HTR-8/SVneo (cell line): ENCODE data around the gene DGKZ.
"Not testable (repeated sequence)": the region's sequence is repeated elsewhere in the genome, so short reads cannot be mapped to it uniquely, and the experiment has no call there.

Source experiments
- DNase-seq: peaks from one replicate; pipeline ENCODE4 v3.0.0; 2011; ENCODE audit warnings: low spot score, mixed read lengths; ENCODE audit not compliant: insufficient read length
- FAIRE-seq: peaks from 2 replicates; lab custom pipeline; 2011; peaks lifted over from hg19 to GRCh38; lab: Jason Lieb, UNC

DGKZ gene, protein sequence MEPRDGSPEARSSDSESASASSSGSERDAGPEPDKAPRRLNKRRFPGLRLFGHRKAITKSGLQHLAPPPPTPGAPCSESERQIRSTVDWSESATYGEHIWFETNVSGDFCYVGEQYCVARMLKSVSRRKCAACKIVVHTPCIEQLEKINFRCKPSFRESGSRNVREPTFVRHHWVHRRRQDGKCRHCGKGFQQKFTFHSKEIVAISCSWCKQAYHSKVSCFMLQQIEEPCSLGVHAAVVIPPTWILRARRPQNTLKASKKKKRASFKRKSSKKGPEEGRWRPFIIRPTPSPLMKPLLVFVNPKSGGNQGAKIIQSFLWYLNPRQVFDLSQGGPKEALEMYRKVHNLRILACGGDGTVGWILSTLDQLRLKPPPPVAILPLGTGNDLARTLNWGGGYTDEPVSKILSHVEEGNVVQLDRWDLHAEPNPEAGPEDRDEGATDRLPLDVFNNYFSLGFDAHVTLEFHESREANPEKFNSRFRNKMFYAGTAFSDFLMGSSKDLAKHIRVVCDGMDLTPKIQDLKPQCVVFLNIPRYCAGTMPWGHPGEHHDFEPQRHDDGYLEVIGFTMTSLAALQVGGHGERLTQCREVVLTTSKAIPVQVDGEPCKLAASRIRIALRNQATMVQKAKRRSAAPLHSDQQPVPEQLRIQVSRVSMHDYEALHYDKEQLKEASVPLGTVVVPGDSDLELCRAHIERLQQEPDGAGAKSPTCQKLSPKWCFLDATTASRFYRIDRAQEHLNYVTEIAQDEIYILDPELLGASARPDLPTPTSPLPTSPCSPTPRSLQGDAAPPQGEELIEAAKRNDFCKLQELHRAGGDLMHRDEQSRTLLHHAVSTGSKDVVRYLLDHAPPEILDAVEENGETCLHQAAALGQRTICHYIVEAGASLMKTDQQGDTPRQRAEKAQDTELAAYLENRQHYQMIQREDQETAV

DNA sequence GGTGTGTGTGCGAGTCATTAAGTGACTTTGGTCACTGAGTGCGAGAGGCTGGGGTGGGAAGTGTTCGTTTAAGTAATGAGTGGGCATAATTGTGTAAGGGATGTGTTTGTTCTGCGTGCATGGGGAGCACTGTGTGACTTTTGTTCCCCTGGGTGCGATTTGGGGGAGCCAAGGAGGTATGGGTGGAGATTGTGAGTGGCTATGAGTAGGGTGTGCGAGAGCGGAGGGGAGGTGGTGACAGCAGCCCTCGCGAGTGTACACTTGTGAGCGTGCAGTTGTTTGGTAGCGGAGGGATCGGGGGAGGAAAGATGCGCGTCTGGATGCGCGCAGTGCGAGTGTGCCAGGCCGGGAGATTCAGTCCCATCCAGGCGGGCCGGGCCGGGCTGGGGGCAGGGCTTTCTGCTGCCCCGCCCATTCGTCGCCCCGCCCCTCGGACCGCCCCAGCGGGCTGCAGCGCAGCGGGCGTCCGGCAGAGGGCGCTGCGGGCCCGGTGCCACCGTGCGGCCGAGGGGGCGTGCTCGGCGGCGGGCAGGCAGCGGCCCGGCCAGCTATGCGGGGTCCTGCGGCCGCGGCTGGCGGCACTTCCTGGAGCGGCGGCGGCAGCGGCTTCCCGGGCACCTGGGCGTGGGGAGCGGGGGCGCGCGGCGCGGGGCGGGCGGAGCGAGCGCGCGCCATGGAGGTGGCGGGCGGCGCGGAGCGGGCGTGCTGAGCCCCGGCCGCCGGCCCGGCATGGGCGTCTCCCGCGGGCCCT, at the start of gene DGKZ:
TSS of gene DGKZ (plus strand) at position 578 of the 751 bp plus-strand sequence. CDS start 197 bp downstream, outside the sequence.
- FAIRE-seq (peak; percentile 95), DNase-seq (peak; percentile 83)

DNA sequence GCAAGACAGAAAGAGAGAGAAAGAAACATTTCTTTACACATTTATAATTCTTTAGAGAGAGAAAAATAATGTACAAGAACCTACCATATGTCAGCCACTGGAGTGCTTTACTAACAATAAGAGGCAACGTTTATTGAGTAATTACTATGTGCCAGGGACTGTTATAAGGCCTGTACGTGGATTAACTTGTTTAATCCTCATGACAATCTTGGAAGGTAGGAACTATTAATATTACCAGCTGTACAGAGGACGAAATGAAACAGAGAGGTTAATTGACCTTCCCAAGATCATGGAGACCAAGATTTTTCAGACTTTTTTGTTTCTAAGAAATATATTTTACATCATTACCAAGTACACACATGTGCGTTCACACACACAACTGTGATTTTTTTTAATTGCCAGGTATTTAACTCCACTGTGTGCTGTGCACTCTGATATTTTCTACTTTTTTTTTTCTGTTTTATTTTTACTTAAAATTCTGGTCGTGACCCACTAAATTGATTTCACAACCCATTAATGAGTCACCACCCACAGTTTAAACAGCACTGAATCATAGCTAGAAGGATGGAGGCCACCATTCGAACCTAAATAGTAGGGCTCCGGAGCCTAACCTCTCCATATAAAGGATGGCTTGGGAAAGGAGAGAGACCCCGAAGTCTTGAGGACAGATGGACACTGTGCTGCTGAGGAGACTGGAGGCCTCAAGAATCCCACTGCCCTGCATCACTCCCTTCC, 48.4 kb upstream of the DGKZ start:
- no peak for DNase-seq
- FAIRE-seq: no peak

DNA sequence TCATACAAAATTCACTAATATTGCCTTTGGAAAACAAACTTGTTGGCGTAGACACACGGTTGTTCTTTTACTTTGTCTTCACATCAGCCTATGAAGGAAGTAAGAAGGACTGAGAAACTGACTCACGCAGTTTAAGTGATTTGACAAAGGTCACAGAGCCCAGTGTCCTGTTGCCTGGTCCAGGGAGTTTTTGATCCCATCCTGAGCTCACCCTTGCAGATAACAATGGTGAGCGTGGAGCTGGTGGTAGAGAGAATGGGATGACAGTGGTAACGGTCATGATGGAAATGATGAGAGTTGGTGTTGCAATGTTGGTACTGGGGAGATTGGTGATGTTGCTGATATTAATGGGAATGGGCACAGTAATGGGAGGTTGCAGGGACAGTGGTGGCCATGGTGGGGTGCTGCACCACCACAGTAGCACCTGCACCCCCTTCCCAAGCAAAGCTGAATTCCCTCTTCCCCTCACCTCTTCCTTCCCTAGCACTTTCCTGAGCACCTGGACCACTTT, 47.8 kb upstream of the DGKZ start:
- FAIRE-seq: no peak
- no peak for DNase-seq

DNA sequence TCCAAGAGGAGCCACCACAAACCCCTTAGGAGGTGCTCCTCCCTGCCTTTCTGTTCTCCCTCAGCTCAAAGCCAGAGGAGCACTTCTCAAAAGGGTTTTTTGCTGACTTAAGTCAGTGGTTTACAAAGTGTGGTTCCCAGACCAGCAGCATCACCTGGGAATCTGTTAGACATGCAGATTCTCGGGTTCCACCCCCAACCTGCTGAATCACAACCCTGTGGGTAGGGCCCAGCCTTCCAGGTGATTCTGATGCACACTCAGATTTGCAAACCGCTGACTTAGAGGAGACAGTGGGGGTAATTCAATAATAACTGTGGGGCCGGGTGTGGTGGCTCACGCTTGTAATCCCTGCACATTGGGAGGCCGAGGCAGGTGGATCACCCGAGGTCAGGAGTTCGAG, 47.0 kb upstream of the DGKZ start:
- FAIRE-seq: no peak
- DNase-seq: no peak

DNA sequence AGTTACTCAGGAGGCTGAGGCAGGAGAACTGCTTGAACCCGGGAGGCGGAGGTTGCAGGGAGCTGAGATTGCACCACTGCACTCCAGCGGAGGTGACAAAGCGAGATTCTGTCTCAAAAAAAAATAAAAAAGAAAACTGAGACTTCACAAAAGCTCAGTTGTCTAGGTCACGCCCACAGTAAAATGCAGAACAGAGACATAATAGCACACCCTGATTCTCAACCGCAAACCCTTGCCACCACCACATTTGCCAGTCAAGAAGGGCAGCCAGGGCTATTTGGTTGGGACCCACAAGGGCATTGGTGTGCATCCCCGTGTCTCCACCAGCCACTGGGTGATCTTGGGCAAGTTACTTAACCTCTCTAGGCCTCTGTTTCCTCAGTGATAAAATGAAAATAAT, 44.4 kb upstream of the DGKZ start:
- DNase-seq (no peak), FAIRE-seq (no peak)

DNA sequence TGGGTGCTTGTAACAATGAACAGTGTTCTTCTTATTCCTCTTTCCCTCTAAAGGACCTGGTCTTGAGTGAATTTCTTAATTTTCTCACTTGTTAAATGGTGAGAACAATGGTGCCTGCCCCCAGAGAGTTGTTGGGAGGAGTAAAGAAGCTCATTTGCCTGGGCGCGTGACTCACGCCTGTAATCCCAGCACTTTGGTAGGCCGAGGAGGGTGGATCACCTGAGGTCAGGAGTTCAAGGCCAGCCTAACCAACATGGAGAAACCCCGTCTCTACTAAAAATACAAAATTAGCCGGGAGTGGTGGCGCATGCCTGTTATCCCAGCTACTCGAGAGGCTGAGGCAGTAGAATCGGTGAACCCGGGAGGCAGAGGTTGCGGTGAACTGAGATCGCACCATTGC, 43.2 kb upstream of the DGKZ start:
- FAIRE-seq: not testable (repeated sequence)

DNA sequence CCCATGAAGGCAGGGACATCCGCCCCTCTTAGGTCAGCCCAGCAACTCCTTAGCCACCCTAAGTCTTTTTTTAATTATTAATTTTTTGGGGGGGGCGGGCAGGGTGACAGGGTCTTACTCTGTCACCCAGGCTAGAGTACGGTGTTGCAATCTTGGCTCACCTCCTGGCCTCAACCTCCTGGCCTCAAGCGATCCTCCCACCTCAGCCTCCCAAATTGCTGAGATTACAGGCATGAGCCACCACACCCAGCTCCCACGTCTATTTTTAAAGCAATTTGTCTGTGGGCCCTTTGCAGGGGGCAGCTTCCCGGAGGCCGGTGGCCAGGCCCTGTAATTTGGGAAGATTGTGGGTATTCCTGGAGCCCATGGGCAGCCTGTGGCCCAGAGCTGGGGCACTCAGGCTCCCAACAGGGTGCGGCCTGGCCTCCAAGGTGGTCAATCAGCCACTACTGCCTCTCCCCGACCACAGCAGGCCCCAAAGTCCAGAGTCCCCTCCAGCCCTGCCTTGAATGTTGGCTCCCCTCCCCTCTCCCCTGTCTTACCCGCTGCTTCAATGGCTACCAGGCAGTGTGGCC, 42.6 kb upstream of the DGKZ start:
- FAIRE-seq (no peak), DNase-seq (no peak)

More for the DNA sequence above, 43.2 kb upstream of the DGKZ start:
- DNase-seq: not testable (repeated sequence)

DNA sequence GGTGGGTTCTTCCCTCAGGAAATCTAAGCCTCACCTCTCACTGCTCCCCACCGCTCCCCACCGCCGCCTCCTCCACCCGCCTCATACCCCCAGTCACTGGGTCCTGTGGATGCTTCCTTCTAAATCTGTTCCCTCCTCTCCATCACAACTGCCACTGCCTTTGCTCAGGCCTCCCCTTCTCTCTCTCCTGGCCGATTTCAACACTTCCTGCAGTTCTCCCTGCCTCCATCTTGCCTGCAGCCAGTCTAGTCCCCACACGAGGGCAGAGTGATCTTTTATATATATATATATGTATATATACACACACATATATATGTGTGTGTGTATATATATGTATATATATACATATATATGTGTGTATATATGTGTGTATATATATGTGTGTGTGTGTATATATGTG, 42.0 kb upstream of the DGKZ start:
- FAIRE-seq (no peak), DNase-seq (no peak)

DNA sequence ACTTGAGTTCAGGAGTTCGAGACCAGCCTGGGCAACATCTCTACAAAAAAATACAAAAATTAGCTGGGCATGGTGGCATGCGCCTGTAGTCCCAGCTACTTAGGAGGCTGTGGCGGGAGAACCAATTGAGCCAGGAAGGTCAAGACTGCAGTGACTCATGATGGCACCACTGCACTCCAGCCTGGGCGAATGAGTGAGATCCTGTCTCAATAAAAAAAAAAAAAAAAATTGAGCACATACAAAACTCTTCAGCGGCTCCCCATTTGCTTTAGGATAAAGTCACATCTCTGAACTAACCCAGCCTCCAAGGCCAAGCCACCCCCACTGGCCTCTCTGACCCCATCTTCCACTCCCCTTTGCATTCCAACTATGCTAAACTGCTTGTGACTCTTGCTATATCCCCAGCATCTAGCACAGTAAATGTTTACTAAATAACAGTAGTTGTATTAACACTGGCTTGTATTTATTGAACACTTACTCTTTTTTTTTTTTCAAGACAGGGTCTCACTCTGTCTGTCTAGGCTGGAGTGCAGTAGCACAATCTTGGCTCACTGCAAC, 40.9 kb upstream of the DGKZ start:
- no peak for DNase-seq
- FAIRE-seq: no peak

DNA sequence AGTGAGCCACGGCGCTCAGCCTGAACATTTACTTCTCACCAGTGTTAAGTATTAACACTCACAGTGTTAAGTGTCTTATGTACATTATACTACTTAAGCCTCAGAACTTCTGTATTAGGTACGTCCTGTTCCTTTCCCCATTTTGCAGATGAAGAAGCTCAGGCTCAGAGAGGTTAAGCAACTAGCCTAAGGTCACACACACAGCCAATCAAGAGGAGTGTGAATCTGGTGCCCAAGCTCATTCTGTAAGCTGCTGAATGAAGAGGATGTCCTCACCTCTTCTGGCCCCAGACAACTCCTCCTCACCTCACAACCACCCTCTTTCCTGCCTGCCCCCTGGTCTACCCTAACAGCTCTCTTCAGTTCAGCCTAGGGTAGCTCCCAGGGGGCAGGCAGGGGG, 39.9 kb upstream of the DGKZ start:
- FAIRE-seq (no peak), DNase-seq (no peak)

DNA sequence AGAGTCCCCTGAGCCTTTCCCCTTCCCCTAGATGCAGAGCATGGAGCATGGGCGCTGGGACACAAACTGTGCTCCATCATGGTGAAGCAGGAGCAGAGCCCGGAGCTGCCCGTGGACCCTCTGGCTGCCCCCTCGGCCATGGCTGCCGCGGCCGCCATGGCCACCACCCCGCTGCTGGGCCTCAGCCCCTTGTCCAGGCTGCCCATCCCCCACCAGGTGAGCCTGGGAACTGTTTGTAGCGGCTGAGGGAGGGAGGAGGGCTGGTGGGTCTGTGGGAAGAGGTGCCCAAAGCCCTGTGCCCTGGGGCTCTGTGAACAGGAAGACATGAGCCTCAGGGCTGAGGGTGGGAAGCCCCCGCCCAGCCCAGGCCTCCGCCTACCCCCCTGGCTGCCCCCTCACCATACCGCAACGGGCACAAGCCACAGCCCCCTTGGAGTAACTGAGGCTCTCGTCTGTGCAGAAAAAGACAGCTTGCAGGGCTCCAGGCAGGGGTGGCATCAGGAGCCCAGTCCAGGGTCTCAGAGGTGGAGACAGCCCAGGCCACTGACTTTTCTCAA, 39.4 kb upstream of the DGKZ start:
- FAIRE-seq (no peak), DNase-seq (no peak)

DNA sequence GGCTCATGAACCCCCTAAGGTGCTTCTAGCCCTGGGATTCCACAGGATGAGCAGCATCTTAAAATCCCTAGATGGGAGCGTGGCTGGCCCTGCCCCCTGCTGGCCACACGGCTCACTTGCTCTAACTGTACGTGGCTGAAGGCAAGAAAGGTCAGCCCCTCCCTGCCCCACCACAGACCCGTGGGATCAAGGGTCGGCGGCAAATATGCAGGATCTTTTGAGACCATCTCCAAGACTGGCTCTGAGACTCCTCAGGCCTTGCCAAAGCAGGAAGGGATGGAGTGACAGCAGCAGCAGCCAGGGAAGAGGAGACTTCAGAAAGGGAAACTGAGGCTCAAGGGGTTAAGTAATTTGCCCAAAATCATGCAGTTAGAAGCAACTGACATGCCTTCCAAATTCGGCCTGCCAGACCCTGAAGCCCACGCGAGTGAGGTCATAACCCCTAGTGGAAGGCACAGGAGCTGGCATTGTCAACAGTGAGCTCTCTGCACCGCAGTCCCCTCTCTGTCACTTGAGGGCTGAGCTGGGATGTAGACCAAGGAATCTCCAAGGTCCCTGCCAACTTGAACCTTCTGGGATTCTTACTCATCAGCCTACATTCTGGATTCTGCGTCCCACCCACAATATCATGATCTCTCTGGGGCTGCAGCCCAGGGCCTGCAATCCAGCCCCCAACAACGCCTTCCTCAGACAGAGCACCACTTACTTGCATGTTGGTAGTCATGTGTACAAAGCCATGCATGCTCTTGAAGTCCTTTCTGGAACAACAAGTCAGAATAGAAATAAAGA, 38.4 kb upstream of the DGKZ start:
- DNase-seq: peak; percentile 73
- peak; percentile 57 for FAIRE-seq

DNA sequence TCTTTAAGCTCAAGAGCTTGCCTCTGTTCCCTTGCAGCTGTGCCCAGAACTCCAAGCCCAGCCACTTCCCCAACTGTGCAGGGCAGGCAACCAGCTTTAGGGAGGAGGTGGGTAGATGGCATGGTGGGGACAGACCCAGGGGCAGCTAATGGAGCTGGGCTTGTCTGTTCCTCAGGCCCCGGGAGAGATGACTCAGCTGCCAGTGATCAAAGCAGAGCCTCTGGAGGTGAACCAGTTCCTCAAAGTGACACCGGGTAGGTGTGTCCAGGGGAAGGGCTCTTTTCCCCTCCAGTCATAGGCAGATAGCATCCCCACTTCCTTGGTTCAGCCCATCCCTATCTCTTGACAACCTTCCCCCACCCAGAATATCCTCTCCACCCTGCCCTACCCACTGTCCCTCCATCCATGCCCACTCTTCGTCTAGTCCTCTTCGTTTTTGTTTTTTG, 37.4 kb upstream of the DGKZ start:
- FAIRE-seq: no peak
- DNase-seq: no peak

DNA sequence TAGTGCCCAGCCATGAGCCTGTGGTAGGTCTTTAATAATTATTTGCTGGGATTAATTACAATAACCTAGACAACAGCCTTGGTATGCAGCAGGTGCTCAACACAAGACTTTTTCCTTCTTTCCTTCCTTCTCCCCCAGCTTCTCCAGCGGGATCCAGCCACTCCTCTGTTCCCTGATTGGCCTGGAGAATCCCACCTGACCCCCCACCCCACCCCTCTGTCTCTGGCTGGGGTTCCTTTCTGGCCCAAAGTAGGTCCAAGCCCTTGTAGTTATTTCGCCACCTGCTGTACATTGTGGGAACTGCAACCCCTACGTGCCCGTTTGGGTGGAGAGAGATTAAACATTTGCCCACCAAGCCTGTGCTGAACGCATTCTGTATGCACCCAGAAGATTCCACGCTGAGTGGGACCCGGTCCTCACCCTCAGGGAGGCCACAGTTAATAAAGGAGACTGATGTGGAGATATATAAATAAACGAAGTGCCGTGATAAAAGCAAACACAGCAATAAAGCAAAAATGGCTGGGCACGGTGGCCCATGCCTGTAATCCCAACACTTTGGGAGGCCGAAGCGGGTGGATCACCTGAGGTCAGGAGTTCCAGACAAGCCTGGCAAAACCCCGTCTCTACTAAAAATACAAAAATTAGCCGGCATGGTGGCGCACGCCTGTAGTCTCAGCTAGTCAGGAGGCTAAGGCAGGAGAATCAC, 32.1 kb upstream of the DGKZ start:
- FAIRE-seq (no peak), DNase-seq (peak; percentile 89)

DNA sequence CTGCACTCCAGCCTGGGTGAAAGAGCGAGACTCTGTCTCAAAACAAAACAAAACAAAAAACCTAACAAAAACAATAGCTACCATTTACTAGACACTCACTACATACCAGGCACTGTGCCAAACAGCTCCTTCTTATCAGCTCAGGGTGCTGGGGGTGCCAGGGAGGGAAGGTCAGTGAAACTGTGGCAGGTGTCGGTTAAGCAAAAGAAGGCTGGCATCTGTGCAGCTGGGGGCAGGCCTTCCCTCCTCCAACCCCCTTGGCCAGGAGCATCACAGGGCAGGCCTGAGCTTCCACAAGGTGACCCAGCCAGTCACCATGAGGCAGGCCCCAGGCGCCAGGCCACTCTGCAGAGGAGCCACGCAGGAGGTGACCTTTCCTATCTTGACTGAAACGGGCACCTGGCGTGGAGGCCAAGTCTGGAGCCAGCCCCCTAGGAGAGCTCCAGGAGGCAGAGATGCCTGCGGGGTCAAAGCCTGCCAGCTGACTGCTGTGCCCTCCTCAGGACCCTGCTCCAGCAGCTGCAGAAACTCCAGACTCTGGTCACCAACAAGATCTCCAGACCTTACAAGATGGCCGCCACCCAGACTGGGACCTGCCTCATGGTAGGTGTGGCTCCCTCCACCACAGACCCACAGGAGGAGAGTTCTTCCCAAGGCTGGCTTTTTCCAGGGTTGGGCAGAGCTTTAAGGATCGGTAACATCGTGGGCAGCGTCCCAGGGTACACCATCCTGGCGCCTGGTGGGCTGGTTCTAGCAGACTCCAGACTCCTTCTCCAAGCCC, 31.3 kb upstream of the DGKZ start:
- DNase-seq: no peak
- no peak for FAIRE-seq

DNA sequence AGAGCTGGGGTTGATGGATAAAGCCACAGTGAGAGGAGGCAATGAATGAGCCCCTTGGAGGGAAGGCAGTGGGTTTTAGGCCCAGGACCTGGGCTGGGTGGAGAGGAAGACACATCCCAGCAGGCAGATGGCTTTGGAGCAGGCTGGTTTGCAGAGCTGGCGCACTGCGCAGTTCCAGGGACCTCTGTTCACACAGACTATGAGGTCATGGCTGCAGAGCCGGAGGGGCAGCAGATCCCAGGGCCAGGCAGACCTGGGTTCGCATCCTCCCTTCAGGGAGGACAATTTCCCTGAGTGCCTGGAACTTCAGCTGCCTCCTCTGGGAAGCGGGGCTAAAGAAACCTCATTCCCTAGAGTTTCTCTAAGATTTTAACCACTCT, 28.2 kb upstream of the DGKZ start:
- FAIRE-seq (no peak), DNase-seq (no peak)
